Chondrocyte (in vitro differentiated cells): ENCODE results near the gene HS3ST4. TPM values are rescaled to one million over a fixed set of nuclear protein-coding genes. Genes with fewer than 3 reads are reported as not detected.

ENCODE experiments used
- DNase-seq: peaks from one replicate; pipeline ENCODE4 v3.0.0; 2021; ENCODE audit warnings: mixed read lengths, low spot score
- H3K27ac Mint-ChIP-seq: one replicate; pipeline ENCODE4 v1.8.0; 2021; ENCODE audit warnings: mild to moderate bottlenecking, moderate library complexity, mixed read lengths; ENCODE audit not compliant: unreplicated experiment
- H3K27me3 Mint-ChIP-seq: 2 replicates; pipeline ENCODE4 v1.8.0; 2021; ENCODE audit warnings: low read depth, mixed read lengths
- H3K36me3 Mint-ChIP-seq: 2 replicates; pipeline ENCODE4 v1.8.0; 2021; ENCODE audit warnings: low read depth, mixed read lengths
- H3K4me1 Mint-ChIP-seq: 2 replicates; pipeline ENCODE4 v1.8.0; 2021; ENCODE audit warnings: low read depth, mild to moderate bottlenecking, mixed read lengths
- H3K4me3 Mint-ChIP-seq: one replicate; pipeline ENCODE4 v1.8.0; 2021; ENCODE audit warnings: mild to moderate bottlenecking, moderate library complexity, mixed read lengths; ENCODE audit not compliant: unreplicated experiment
- H3K9me3 Mint-ChIP-seq: 2 replicates; pipeline ENCODE4 v1.8.0; 2021; ENCODE audit warnings: low read depth, mixed read lengths
- CTCF ChIP-seq: fragments of 200-600 bp; sonication (generic); IDR thresholded peaks from 2 replicates; pipeline ENCODE4 v1.5.0; 2021; ENCODE audit warnings: antibody characterized with exemption, mild to moderate bottlenecking, moderate library complexity
- total RNA-seq: library from RNA; stranded (reverse); gene quantifications from 3 replicates; pipeline ENCODE4 v1.2.1, GENCODE V29; 2021

The HS3ST4 gene
- total RNA-seq, 1 donor from 2014 or later, result not detected

- no peak overlapping the region for H3K27ac Mint-ChIP-seq
These were observed 177.1 kb downstream of the HS3ST4 start for GRCh38 chr16:25868706-25869370.

GRCh38 chr16:25872369-25873070 is 180.8 kb downstream of the HS3ST4 start:
- H3K9me3 Mint-ChIP-seq, result peaks cover 21% of the 10 kb centered on the region
- no peak overlapping the region for H3K4me3 Mint-ChIP-seq
- no peak overlapping the region for H3K27ac Mint-ChIP-seq
- no peaks in the 10 kb centered on the region for H3K4me1 Mint-ChIP-seq
- no peaks in the 10 kb centered on the region for H3K27me3 Mint-ChIP-seq
- DNase-seq, result no peak
- no peak for TF ChIP-seq CTCF
- no peaks in the 10 kb centered on the region for H3K36me3 Mint-ChIP-seq

More at GRCh38 chr16:25868706-25869370, 177.1 kb downstream of the HS3ST4 start:
- Mint-ChIP-seq H3K4me1 (no peaks in the 10 kb centered on the region), H3K27me3 (no peaks in the 10 kb centered on the region), H3K4me3 (no peak overlapping the region), H3K36me3 (no peaks in the 10 kb centered on the region), H3K9me3 (peaks cover 22% of the 10 kb centered on the region)
- DNase-seq, result no peak
- no peak for TF ChIP-seq CTCF

- H3K36me3 Mint-ChIP-seq, result no peaks in the 10 kb centered on the region
- H3K4me3 Mint-ChIP-seq, result no peak overlapping the region
- peaks cover 21% of the 10 kb centered on the region for H3K9me3 Mint-ChIP-seq
- TF ChIP-seq CTCF, result no peak
- H3K27me3 Mint-ChIP-seq, result no peaks in the 10 kb centered on the region
- H3K4me1 Mint-ChIP-seq, result no peaks in the 10 kb centered on the region
- DNase-seq, result no peak
- no peak overlapping the region for H3K27ac Mint-ChIP-seq
These were observed 182.4 kb downstream of the HS3ST4 start for GRCh38 chr16:25874196-25874595.

GRCh38 chr16:25875956-25876598 is 184.3 kb downstream of the HS3ST4 start:
- no peak for TF ChIP-seq CTCF
- H3K4me3 Mint-ChIP-seq, result no peak overlapping the region
- H3K27me3 Mint-ChIP-seq, result no peaks in the 10 kb centered on the region
- DNase-seq, result no peak
- H3K27ac Mint-ChIP-seq, result no peak overlapping the region
- H3K4me1 Mint-ChIP-seq, result no peaks in the 10 kb centered on the region
- peaks cover 17% of the 10 kb centered on the region for H3K9me3 Mint-ChIP-seq
- H3K36me3 Mint-ChIP-seq, result no peaks in the 10 kb centered on the region

- Mint-ChIP-seq H3K36me3 (no peaks in the 10 kb centered on the region), H3K4me3 (no peak overlapping the region), H3K27ac (no peak overlapping the region), H3K9me3 (peaks cover 17% of the 10 kb centered on the region), H3K27me3 (no peaks in the 10 kb centered on the region), H3K4me1 (no peaks in the 10 kb centered on the region)
- no peak for DNase-seq
- no peak for TF ChIP-seq CTCF
These were observed 185.3 kb downstream of the HS3ST4 start for GRCh38 chr16:25877103-25877502.
